ENCODE measurements around the gene WNT5A.

WNT5A gene

GRCh38 chr3:55482496-55483195 is 4.5 kb downstream of the WNT5A start:
- H3K4me3 ChIP-seq (ENCODE audit: low read depth, low read length): no peak overlapping the region
- no peak for TF ChIP-seq CTCF (IDR thresholded peaks at IDR 0.05; ENCODE audit: borderline replicate concordance, insufficient read depth, low read depth, low read length)

- 0 out of 2 replicates have a peak, but pooled peaks have one; percentile 1 for TF ChIP-seq CTCF (IDR thresholded peaks at IDR 0.05; ENCODE audit: borderline replicate concordance, insufficient read depth, low read depth, low read length)
- H3K4me3 ChIP-seq (ENCODE audit: low read depth, low read length): no peak overlapping the region
Measured at GRCh38 chr3:55481744-55482495, 5.2 kb downstream of the WNT5A start.

GRCh38 chr3:55480911-55481743 is 6.0 kb downstream of the WNT5A start:
- no peak overlapping the region for H3K4me3 ChIP-seq (ENCODE audit: low read depth, low read length)
- no peak for TF ChIP-seq CTCF (IDR thresholded peaks at IDR 0.05; ENCODE audit: borderline replicate concordance, insufficient read depth, low read depth, low read length)

- no peak for TF ChIP-seq CTCF (IDR thresholded peaks at IDR 0.05; ENCODE audit: borderline replicate concordance, insufficient read depth, low read depth, low read length)
- no peak overlapping the region for H3K4me3 ChIP-seq (ENCODE audit: low read depth, low read length)
Measured at GRCh38 chr3:55477306-55478303, 9.5 kb downstream of the WNT5A start.

- no peak for TF ChIP-seq CTCF (IDR thresholded peaks at IDR 0.05; ENCODE audit: borderline replicate concordance, insufficient read depth, low read depth, low read length)
- H3K4me3 ChIP-seq (ENCODE audit: low read depth, low read length): no peak overlapping the region
Measured at GRCh38 chr3:55476515-55476914, 10.6 kb downstream of the WNT5A start.

GRCh38 chr3:55474213-55474632 is 12.9 kb downstream of the WNT5A start:
- no peak for TF ChIP-seq CTCF (IDR thresholded peaks at IDR 0.05; ENCODE audit: borderline replicate concordance, insufficient read depth, low read depth, low read length)

More at GRCh38 chr3:55474213-55474632, 12.9 kb downstream of the WNT5A start:
- no peak overlapping the region for H3K4me3 ChIP-seq (ENCODE audit: low read depth, low read length)

All from GM12875 (cell line).